Vagina (tissue), 2 donors: ENCODE data around the gene JAK2. TPM values are rescaled to one million over a fixed set of nuclear protein-coding genes. Genes with fewer than 3 reads are reported as not detected.
A peak's percentile ranks its signal among the peaks of the same experiment; 100 is the strongest.

Source experiments
- DNase-seq, 2 donors: peaks; one replicate each; pipeline ENCODE4 v3.0.0-alpha.2; 2017; ENCODE audit errors: extremely low spot score in 2 of 2
- H3K27ac ChIP-seq: fragments of 200-600 bp; sonication (generic); one replicate; pipeline ENCODE4 v1.5.1; 2019
- H3K27me3 ChIP-seq: fragments of 200-600 bp; sonication (generic); one replicate; pipeline ENCODE4 v1.5.1; 2019
- H3K36me3 ChIP-seq, 2 donors: fragments of 200-600 bp; sonication (generic); one replicate each; pipeline ENCODE4 v1.5.1; 2017 to 2019
- H3K4me1 ChIP-seq: fragments of 200-600 bp; sonication (generic); one replicate; pipeline ENCODE4 v1.5.1; 2019
- H3K4me3 ChIP-seq, 2 donors: fragments of 200-600 bp; sonication (generic); 1 replicate in 1 of 2; 2 replicates in 1 of 2; pipeline ENCODE4 v1.5.1; 2016 to 2019
- H3K9me3 ChIP-seq: fragments of 200-600 bp; sonication (generic); one replicate; pipeline ENCODE4 v1.5.1; 2019
- CTCF ChIP-seq, 3 experiments: fragments of 450-650 bp in 2 of 3; fragments of 200-600 bp in 1 of 3; sonication (generic) in 1 of 3; IDR thresholded peaks; one replicate each; pipeline ENCODE4 v1.5.1; 2017 to 2019; ENCODE audit warnings: antibody characterized with exemption in 3 of 3, mild to moderate bottlenecking in 2 of 3, moderate library complexity in 2 of 3
- POLR2A ChIP-seq, 2 donors: fragments of 450-650 bp; IDR thresholded peaks; one replicate each; pipeline ENCODE4 v1.6.1; 2017; ENCODE audit warnings: antibody characterized with exemption in 2 of 2, mild to moderate bottlenecking in 2 of 2, moderate library complexity in 2 of 2
- POLR2AphosphoS5 ChIP-seq, 2 donors: sonication (generic); formaldehyde crosslinking; IDR thresholded peaks; one replicate each; pipeline ENCODE4 v1.9.0; 2017; ENCODE audit warnings: antibody characterized with exemption in 2 of 2, mild to moderate bottlenecking in 2 of 2, low read depth in 1 of 2; ENCODE audit not compliant: insufficient read depth in 1 of 2
- intact Hi-C: fragments of 100-400 bp; cut with DNase I; formaldehyde crosslinking; loops from one replicate; pipeline ENCODE4 v1.15.1; 2023
- total RNA-seq: library from RNA; depleted of rRNA; stranded (reverse); fragments of >200 nt; gene quantifications from one replicate; pipeline ENCODE4 v1.2.3, GENCODE V29; 2016

Gene JAK2
- total RNA-seq, result 25.8 TPM

DNA sequence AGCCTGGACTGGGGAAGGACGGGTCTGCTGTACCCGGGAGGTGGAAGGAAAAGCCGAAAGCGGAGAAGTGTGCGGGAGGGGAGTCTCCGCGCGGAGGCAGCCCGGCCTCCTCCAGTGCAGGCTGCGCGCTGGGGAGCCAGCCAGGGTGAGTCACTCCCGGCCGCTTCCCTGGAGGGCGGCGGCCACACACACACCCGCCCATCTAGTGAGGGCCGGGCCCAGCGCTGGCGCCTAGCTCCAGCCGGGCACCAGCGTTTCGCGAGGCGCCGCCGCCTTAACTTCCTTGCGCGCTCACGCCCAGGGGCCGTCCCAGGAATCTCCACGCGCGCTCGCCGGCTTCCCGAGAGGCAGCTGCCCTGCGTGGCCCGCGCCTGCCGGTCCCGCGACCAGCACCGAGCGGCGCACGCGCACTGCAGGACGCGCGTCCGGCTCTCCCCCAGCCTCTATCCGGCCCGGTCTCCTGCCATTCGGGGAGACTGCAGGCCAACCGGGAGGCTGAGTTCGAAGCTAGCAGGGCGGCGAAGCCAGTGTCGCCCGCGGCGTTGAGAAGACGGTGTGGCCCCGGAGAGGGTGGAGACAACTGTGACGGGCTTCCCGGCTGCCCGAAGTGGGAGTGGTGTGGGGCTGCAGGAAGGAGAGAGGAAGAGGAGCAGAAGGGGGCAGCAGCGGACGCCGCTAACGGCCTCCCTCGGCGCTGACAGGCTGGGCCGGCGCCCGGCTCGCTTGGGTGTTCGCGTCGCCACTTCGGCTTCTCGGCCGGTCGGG is at the start of gene JAK2:
TSS of gene JAK2 (plus strand) at position 652 of the 765 bp plus-strand sequence. CDS start 36,716 bp downstream, outside the sequence.
- Histone ChIP-seq H3K4me3 (peak within 1 kb of the TSS; percentile 49 to 66), H3K4me1 (peaks cover 38% of the 10 kb centered on the region), H3K36me3 (no peaks in the 10 kb centered on the region), H3K27me3 (no peaks in the 10 kb centered on the region), H3K27ac (peak within 1 kb of the TSS; percentile 94), H3K9me3 (no peaks in the 10 kb centered on the region)
- peak in 1 of 3 experiments; percentile 10 for TF ChIP-seq CTCF (IDR thresholded peaks at IDR 0.05)
- peak; percentile 25 to 84 for TF ChIP-seq POLR2AphosphoS5 (IDR thresholded peaks at IDR 0.05; ENCODE audit: insufficient read depth in 1 of 2, low read depth in 1 of 2)
- peak in 1 of 2 donors; percentile 51 for TF ChIP-seq POLR2A (IDR thresholded peaks at IDR 0.05)
- intact Hi-C loops, result loop anchor here (5.0 to 10.0 kb wide), 4 partner anchors 60 to 300 kb away; partner anchors contain the start of gene RCL1
- DNase-seq, result peak in 1 of 2 donors; percentile 94

DNA sequence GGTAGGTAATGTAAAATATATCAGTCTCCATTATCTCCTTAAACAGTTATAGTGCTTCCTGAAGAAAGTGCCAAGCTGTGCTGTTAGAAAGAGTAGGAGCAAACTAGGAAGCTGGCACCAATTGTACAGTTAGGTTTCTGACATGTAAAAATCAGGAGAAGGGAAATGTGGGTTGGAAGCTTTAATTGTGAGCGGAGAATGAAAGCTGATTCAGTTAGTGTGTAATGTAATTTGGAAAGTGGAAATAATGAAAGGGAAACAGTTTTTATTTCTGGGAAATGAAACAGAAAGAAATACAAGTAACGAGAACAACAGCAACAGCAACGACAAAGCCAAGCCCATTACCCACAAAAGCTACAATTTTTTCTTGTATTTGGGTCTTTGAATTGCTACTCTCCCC is 48.8 kb upstream of the JAK2 start:
- peaks cover 47% of the 10 kb centered on the region for H3K4me1 ChIP-seq
- no peak overlapping the region for H3K27ac ChIP-seq
- H3K36me3 ChIP-seq, result no peaks in the 10 kb centered on the region
- intact Hi-C loops, result no loop called here
- no peak for DNase-seq
- H3K27me3 ChIP-seq, result no peaks in the 10 kb centered on the region
- H3K4me3 ChIP-seq, result no peak overlapping the region
- H3K9me3 ChIP-seq, result no peaks in the 10 kb centered on the region
- no peak for TF ChIP-seq POLR2AphosphoS5 (IDR thresholded peaks at IDR 0.05; ENCODE audit: insufficient read depth in 1 of 2, low read depth in 1 of 2)
- TF ChIP-seq POLR2A (IDR thresholded peaks at IDR 0.05), result no peak
- TF ChIP-seq CTCF (IDR thresholded peaks at IDR 0.05), result no peak

DNA sequence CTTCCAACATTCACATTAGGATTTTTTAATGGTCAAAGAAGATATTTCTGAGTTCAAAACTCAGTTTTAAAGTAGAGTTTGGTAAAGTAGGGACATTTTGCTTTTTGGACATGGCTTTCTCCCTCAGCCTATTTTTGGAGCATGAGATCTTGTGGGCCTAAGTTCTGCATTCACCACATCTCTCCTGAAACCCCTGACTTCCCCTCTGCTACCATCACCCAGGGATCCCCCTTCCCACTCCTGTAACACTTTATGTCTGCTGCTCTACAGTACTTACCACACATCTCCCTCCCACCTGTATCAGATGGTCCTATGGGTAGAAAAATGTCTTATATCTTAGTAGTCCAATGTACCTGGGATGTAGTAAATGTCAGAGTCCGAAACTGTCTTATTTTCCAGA is 48.2 kb upstream of the JAK2 start:
- no peak for DNase-seq
- Histone ChIP-seq H3K27ac (no peak overlapping the region), H3K9me3 (no peaks in the 10 kb centered on the region), H3K4me3 (no peak overlapping the region), H3K36me3 (no peaks in the 10 kb centered on the region), H3K27me3 (no peaks in the 10 kb centered on the region), H3K4me1 (peaks cover 48% of the 10 kb centered on the region)
- intact Hi-C loops, result no loop called here
- no peak for TF ChIP-seq CTCF (IDR thresholded peaks at IDR 0.05)
- no peak for TF ChIP-seq POLR2AphosphoS5 (IDR thresholded peaks at IDR 0.05; ENCODE audit: insufficient read depth in 1 of 2, low read depth in 1 of 2)
- no peak for TF ChIP-seq POLR2A (IDR thresholded peaks at IDR 0.05)

DNA sequence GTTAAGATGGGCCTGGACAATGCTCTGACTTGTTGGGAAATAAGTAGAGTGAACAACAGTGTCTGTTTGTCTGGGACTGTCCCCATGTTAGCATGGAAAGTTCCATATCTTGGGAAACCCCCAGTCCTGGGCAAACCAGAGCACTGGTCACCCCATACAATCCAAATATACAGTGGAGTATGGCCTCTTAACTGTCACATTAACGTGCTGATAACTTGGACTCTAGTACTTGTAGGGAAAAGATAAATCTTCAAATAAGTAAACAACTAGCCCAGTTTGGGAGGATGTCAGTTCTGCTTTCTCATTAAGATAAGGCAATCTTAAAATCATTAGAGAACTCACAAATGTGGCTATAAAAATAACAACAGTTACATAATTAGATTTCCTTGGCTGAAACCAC is 47.6 kb upstream of the JAK2 start:
- H3K27me3 ChIP-seq, result no peaks in the 10 kb centered on the region
- DNase-seq, result no peak
- TF ChIP-seq POLR2AphosphoS5 (IDR thresholded peaks at IDR 0.05; ENCODE audit: insufficient read depth in 1 of 2, low read depth in 1 of 2), result no peak
- no peak for TF ChIP-seq CTCF (IDR thresholded peaks at IDR 0.05)
- no peak for TF ChIP-seq POLR2A (IDR thresholded peaks at IDR 0.05)
- no peaks in the 10 kb centered on the region for H3K36me3 ChIP-seq
- H3K4me1 ChIP-seq, result peaks cover 51% of the 10 kb centered on the region
- H3K27ac ChIP-seq, result no peak overlapping the region
- no peak overlapping the region for H3K4me3 ChIP-seq
- intact Hi-C loops, result no loop called here
- no peaks in the 10 kb centered on the region for H3K9me3 ChIP-seq

DNA sequence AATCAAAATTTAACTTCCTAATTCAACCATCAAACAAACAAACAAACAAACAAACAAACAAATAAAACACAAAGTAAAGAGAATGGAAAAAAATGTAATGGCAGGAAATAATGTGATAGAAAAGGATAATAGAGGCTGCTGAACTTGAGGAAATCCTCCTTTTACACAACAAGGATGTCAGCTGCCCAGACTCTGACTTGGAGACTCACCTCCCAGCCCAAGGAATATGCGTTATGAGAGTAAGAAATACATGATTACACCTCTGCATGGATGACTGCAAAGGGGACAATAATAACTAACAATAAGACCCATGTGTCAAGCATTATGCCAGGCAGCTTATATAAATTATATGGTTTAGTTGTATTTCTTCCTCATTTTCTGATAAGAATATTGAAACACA is 46.6 kb upstream of the JAK2 start:
- no peak overlapping the region for H3K4me3 ChIP-seq
- H3K9me3 ChIP-seq, result no peaks in the 10 kb centered on the region
- H3K27me3 ChIP-seq, result no peaks in the 10 kb centered on the region
- no peak for DNase-seq
- intact Hi-C loops, result no loop called here
- peaks cover 50% of the 10 kb centered on the region for H3K4me1 ChIP-seq
- H3K36me3 ChIP-seq, result no peaks in the 10 kb centered on the region
- TF ChIP-seq POLR2AphosphoS5 (IDR thresholded peaks at IDR 0.05; ENCODE audit: insufficient read depth in 1 of 2, low read depth in 1 of 2) (no peak), CTCF (IDR thresholded peaks at IDR 0.05) (no peak), POLR2A (IDR thresholded peaks at IDR 0.05) (no peak)
- no peak overlapping the region for H3K27ac ChIP-seq
